Activated naive CD4-positive, alpha-beta T cell treated with anti-CD3 and anti-CD28 coated beads, Interleukin-2, amount 10 ng/mL, durations not matched to agents 7 days and 5 days (primary cell): ENCODE measurements around the gene TECTB.

Experiments
- CTCF ChIA-PET: fragments of 350-600 bp; sonication (Branson Sonifier 250); formaldehyde crosslinking; loops from one replicate; lab custom pipeline; 2021; ENCODE audit warnings: antibody characterized with exemption; lab: Charles Lee
- DNase-seq: peaks from one replicate; pipeline ENCODE4 v3.0.0-alpha.2; 2020
- H3K27ac Mint-ChIP-seq: one replicate; pipeline ENCODE4 v1.8.0; 2021; ENCODE audit warnings: mild to moderate bottlenecking, moderate library complexity, mixed read lengths
- H3K27me3 Mint-ChIP-seq: one replicate; pipeline ENCODE4 v1.8.0; 2021; ENCODE audit warnings: mild to moderate bottlenecking, mixed read lengths
- H3K36me3 Mint-ChIP-seq: one replicate; pipeline ENCODE4 v1.8.0; 2021; ENCODE audit warnings: mixed read lengths
- H3K4me1 Mint-ChIP-seq: one replicate; pipeline ENCODE4 v1.8.0; 2021; ENCODE audit warnings: mixed read lengths
- H3K4me3 Mint-ChIP-seq: one replicate; pipeline ENCODE4 v1.8.0; 2021; ENCODE audit warnings: mild to moderate bottlenecking, moderate library complexity, mixed read lengths
- H3K9me3 Mint-ChIP-seq: one replicate; pipeline ENCODE4 v1.8.0; 2021; ENCODE audit warnings: mixed read lengths

Gene TECTB

DNA sequence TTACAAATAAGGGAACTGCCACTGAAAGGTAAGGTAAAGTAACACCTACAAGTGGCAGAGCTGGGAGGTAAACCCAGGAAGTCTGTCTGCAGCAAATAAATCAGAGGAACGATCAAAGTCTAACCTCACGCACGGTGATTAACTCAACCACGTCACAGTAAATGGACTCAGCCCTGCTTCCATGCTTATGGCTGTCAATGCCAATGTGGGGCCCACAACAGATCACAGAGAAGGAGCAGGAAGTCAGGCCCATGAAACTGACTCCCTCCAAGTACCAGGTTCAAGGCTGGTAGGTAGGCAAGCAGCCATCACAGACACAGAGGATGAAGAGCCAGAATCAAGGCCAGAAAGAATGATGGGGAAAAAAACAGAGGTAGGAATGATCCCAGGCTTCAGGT lies 52.7 kb downstream of the TECTB start:
- DNase-seq = no peak
- Mint-ChIP-seq H3K27ac (no peak overlapping the region), H3K9me3 (no peaks in the 10 kb centered on the region), H3K36me3 (no peaks in the 10 kb centered on the region), H3K27me3 (peaks cover 8% of the 10 kb centered on the region), H3K4me3 (no peak overlapping the region), H3K4me1 (no peaks in the 10 kb centered on the region)
- CTCF ChIA-PET = no interaction called here

DNA sequence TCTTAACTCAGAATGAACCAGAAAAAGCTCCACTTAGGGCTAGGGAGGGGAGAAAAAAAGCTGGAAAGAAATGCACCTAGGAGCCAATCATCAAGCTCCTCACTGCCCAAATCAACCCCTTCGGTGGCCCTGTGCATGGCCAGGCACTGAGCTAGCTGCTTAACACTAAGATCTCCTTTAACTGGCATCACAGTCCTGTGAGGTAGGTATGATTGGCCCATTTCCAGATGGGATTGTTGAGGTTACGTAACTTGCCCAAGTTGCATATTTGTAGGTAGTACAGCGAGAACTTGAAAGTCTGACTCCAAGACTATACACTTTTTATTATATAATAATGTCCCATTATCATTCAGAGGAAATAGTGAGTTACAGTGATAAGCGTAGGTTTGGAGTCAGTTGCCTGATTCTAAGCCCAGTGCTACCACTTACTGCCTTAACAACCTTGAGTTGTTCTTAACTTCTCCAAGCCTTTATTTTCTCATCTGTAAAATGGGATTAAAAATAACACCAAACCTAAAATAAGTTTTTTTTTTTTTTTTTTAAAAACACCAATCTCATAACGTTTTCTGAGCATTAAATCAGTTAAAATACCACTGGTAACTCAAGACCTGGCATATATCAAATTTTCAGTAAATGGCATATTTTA lies 53.5 kb downstream of the TECTB start:
- no peaks in the 10 kb centered on the region for H3K4me1 Mint-ChIP-seq
- CTCF ChIA-PET = no interaction called here
- peaks cover 8% of the 10 kb centered on the region for H3K27me3 Mint-ChIP-seq
- no peaks in the 10 kb centered on the region for H3K36me3 Mint-ChIP-seq
- H3K4me3 Mint-ChIP-seq = no peak overlapping the region
- no peaks in the 10 kb centered on the region for H3K9me3 Mint-ChIP-seq
- H3K27ac Mint-ChIP-seq = no peak overlapping the region
- no peak for DNase-seq

DNA sequence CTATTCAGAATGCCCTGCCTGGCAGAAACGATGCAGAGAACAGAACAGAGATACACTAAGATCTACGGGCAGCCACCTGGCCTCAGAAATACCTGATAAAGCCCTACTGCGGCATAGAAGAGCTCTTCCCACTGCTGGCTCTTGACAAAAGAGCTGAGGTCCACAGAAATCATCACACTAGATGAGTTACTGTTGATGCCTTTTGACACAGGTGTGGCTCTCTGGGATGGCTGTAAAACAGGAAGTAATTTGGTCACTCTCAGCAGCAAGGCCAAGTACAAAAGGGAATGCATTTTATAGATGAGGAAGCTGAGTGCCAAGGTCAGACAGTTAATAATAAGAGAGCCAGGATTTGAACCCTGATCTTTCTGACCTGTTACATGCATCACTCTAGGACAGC lies 55.8 kb downstream of the TECTB start:
- Mint-ChIP-seq H3K4me3 (no peak overlapping the region), H3K27ac (no peak overlapping the region), H3K4me1 (no peaks in the 10 kb centered on the region), H3K9me3 (no peaks in the 10 kb centered on the region), H3K36me3 (no peaks in the 10 kb centered on the region), H3K27me3 (peaks cover 5% of the 10 kb centered on the region)
- DNase-seq = no peak
- CTCF ChIA-PET = no interaction called here

DNA sequence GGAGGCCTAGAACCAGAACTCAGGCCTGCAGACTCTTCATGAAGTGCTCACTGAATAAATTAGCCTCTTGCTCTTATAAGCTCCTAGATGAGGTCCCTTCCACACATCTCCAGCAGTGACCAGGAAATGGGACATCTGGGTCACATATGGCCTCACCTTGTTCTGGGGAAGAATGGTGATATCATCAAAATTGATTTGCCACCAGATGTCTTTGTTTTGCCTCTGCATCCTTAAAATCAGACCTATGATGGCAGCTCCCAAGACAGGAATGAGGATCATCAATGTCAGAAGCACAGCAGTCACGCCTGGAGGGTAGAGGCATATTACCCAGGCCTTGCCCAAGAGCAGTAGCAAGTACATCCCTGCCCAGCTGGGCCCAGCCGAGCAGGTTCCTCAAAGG lies 57.4 kb downstream of the TECTB start:
- no peaks in the 10 kb centered on the region for H3K9me3 Mint-ChIP-seq
- CTCF ChIA-PET = interaction anchor here (0.5 kb wide), 1 partner anchor 165 kb away, joined by 3 read pairs; no protein-coding TSS in a partner anchor
- no peak for DNase-seq
- H3K36me3 Mint-ChIP-seq = no peaks in the 10 kb centered on the region
- H3K4me1 Mint-ChIP-seq = no peaks in the 10 kb centered on the region
- H3K27me3 Mint-ChIP-seq = peaks cover 5% of the 10 kb centered on the region
- H3K4me3 Mint-ChIP-seq = no peak overlapping the region
- no peak overlapping the region for H3K27ac Mint-ChIP-seq

DNA sequence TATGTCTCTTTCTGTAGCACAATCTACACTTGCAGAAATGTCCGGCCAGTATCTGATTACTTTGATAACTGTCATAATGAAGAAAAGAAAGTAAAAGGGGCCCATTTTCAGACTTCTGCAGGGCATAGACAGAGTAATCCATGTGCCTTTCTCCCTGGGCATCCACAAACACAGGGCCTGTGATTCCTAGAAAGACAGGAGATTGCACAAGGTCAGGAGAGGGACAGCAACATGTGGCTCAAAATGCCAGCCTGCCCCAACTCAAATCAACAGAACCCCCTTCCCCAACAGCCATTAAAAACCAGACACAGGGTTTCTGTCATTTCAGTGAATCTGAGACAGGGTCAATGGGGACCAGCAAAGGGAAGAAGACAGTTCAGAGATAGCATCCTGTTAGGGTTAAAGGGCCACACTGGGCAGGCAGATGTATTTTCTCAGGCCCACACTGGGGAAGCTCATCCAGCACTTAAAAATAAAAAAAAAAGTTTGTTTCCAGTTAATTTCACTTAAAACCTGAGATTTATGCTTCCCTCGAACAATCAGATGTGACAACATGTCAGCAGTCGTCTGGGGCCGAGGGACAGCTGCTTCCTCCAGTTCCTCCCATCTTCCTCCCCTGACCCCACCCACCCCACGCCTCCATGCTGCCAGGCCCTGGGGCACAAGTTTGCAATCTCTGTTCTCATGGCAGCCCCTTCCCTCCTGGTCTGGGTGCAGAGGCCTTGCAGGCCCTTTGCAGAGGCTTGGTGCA lies 60.0 kb downstream of the TECTB start:
- DNase-seq = no peak
- Mint-ChIP-seq H3K4me1 (no peaks in the 10 kb centered on the region), H3K4me3 (no peak overlapping the region), H3K27ac (no peak overlapping the region), H3K9me3 (no peaks in the 10 kb centered on the region), H3K27me3 (no peaks in the 10 kb centered on the region), H3K36me3 (no peaks in the 10 kb centered on the region)
- CTCF ChIA-PET = no interaction called here

DNA sequence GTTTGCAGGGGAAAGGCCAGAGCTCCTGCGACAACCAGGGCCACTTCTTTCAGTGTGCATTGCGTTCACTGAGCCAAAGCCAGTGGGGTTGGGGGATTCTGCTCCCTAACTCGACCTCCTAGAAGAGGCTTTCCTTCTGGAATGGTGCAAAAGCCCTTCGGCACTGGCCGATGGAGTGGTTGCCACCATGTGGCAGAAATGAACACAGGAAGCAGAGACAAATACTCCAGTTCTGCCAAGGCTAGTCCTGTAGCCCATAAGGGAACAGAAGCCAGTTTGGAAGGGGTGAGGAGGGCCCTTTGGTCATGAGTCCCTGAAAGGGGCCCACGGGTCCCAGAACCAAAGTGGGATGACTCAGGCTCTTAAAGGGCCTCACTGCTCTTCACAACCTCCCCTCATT lies 61.1 kb downstream of the TECTB start:
- H3K4me1 Mint-ChIP-seq = no peaks in the 10 kb centered on the region
- no peak for DNase-seq
- CTCF ChIA-PET = no interaction called here
- H3K36me3 Mint-ChIP-seq = no peaks in the 10 kb centered on the region
- no peaks in the 10 kb centered on the region for H3K9me3 Mint-ChIP-seq
- H3K27me3 Mint-ChIP-seq = no peaks in the 10 kb centered on the region
- no peak overlapping the region for H3K4me3 Mint-ChIP-seq
- H3K27ac Mint-ChIP-seq = no peak overlapping the region

DNA sequence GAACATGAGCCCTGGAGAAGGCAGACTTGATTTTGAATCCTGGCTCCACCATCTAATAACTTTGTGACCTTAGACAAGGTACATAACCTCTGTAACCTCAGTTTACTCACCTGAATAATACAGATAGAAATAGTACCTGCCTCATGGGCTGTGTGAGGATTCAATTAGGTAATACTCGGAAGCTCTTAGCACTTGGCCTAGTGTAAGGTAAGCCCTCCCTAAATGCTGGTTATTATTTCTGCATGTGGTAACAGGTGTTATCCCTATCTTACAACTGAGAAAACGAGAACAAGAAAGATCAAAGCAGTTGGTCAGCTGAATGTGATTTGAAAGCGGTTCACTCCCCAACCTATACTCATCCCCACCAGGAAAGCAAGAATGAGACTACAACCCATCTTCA lies 62.0 kb downstream of the TECTB start:
- H3K27me3 Mint-ChIP-seq = no peaks in the 10 kb centered on the region
- no peak overlapping the region for H3K27ac Mint-ChIP-seq
- H3K4me3 Mint-ChIP-seq = no peak overlapping the region
- no peaks in the 10 kb centered on the region for H3K9me3 Mint-ChIP-seq
- no peaks in the 10 kb centered on the region for H3K36me3 Mint-ChIP-seq
- CTCF ChIA-PET = no interaction called here
- no peak for DNase-seq
- H3K4me1 Mint-ChIP-seq = no peaks in the 10 kb centered on the region

DNA sequence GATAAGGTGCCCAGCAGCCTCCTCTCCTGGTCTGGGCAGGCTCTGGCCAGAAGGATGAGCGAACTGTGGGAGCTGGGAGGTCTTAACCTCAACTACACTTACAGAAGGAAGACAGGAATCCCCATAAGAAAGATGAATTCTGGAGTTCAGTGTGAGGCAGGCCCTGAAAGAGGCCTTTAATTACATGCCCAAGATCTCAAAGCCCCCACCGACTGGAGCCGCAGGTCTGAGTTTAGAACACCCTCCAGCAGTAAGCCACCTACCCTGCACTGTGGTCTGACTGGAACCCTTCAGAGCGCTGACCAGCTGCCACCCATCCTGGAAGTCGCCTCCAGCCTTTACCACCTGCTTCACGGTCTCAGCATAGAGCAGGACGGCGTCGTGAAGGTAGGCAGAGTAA lies 62.5 kb downstream of the TECTB start:
- Mint-ChIP-seq H3K27me3 (no peaks in the 10 kb centered on the region), H3K36me3 (no peaks in the 10 kb centered on the region), H3K4me1 (no peaks in the 10 kb centered on the region), H3K9me3 (no peaks in the 10 kb centered on the region), H3K27ac (no peak overlapping the region), H3K4me3 (no peak overlapping the region)
- CTCF ChIA-PET = no interaction called here
- no peak for DNase-seq

DNA sequence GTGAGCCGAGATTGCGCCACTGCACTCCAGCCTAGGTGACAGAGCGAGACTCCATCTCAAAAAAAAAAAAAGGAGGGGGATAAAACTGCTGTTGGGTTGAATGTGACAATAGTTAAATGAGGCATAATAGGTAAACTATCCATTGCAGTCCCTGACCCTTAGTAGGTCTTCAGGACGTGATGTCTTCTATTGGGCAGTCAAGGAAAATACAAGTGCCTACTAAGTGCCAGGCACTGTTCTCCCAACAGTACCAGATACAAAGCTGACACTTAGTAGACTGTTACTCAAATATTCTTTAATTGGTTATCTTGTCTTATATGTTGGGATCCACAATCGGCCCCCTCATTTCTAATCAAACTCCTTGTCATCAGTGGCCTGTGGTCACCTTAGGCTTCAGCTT lies 63.6 kb downstream of the TECTB start:
- Mint-ChIP-seq H3K4me1 (no peaks in the 10 kb centered on the region), H3K4me3 (no peak overlapping the region), H3K9me3 (no peaks in the 10 kb centered on the region), H3K27ac (no peak overlapping the region), H3K36me3 (no peaks in the 10 kb centered on the region), H3K27me3 (no peaks in the 10 kb centered on the region)
- no peak for DNase-seq
- CTCF ChIA-PET = no interaction called here

DNA sequence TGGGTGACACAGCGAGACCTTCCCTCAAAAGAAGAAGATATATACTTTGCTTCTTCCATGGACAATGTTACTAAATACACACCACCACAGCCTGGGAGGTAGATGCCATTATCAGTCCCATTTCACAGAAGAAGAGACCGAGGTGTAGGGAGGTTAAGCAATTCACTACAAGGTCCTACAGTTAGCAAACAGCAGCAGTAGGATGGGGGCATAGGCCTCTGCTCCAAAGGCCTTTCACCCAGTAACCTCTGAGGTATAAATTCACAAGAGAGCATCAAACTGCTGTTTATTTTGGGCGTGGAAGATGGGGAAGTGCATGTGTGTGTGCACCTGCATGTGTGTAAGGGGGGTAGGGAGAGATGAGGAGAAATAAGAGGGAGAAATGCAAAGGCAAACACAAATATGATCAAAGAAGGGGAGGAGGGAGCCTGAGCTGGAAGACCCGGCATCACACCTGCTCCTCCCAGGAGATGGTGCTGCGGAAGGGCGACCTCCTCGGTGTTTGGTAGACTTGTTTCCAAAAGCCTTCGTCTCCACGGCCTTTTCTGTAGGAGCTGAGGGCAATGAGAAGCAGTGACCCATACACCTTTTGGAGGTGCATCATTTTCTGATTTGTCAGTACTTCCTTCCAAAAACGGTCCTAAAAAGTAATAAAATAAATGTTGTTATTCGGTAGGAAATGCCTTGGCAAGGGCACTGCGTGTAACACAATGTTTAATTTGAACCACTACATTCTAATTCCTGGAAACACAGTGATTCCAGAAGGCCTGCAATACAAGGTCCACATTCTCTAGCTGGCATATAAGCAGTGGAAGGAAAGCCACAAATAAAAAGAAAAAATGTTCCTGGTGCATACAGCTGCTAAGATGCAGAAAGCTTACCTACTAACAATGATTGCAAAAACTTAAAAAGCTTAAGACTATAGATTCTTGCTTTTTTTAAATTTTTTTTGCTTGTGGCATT lies 64.8 kb downstream of the TECTB start:
- DNase-seq = no peak
- no peaks in the 10 kb centered on the region for H3K36me3 Mint-ChIP-seq
- H3K9me3 Mint-ChIP-seq = no peaks in the 10 kb centered on the region
- CTCF ChIA-PET = interaction anchor here (1.5 kb wide), 1 partner anchor 40 kb away, joined by 5 read pairs; no protein-coding TSS in a partner anchor
- no peaks in the 10 kb centered on the region for H3K4me1 Mint-ChIP-seq
- H3K4me3 Mint-ChIP-seq = no peak overlapping the region
- H3K27ac Mint-ChIP-seq = no peak overlapping the region
- H3K27me3 Mint-ChIP-seq = no peaks in the 10 kb centered on the region

DNA sequence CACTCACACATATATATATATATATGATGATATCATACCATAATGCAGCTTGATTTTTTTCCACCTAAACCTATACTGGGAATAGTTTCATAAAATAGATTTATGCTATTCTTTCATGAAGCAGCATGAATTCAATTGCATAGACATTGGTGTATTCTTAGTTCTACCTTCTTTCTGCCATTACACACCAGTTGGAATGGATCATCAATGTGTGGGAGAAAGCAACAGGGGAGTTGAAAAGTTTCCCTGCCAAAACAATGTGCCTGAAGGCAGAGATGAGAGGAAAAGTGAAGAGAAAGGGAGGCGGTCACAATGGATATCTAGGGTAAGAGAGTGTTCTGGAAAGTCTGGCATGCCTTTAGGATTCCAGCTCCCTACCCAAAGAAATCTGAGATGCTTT lies 65.6 kb downstream of the TECTB start:
- Mint-ChIP-seq H3K27me3 (no peaks in the 10 kb centered on the region), H3K27ac (no peak overlapping the region), H3K9me3 (no peaks in the 10 kb centered on the region), H3K4me1 (no peaks in the 10 kb centered on the region), H3K4me3 (no peak overlapping the region), H3K36me3 (no peaks in the 10 kb centered on the region)
- CTCF ChIA-PET = interaction anchor here (1.5 kb wide), 1 partner anchor 41 kb away, joined by 5 read pairs; no protein-coding TSS in a partner anchor
- DNase-seq = no peak

DNA sequence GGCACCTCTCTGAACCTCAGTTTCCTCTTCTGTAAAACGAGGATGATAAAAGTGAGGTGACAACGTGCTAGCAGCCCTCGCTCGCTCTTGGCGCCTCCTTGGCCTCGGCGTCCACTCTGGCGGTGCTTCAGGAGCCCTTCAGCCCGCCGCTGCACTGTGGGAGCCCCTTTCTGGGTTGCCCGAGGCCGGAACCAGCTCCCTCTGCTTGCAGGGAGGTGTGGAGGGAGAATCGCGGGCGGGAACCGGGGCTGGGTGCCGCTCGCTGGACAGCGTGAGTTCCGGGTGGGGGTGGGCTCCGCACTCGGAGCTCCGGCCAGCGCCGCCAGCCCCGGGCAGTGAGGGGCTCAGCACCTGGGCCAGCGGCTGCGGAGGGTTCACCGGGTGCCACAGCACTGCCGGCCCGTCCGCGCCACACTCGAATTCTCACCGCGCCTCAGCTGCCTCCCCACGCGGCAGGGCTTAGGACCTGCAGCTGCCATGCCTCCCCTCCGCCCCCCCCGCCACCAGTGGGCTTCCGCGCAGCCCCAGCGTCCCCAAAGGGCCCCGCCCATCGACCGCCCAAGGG lies 66.4 kb downstream of the TECTB start:
- H3K36me3 Mint-ChIP-seq = no peaks in the 10 kb centered on the region
- no peaks in the 10 kb centered on the region for H3K27me3 Mint-ChIP-seq
- DNase-seq = no peak
- H3K4me3 Mint-ChIP-seq = no peak overlapping the region
- CTCF ChIA-PET = interaction anchor here (1.5 kb wide), 1 partner anchor 42 kb away, joined by 5 read pairs; no protein-coding TSS in a partner anchor
- H3K9me3 Mint-ChIP-seq = no peaks in the 10 kb centered on the region
- no peak overlapping the region for H3K27ac Mint-ChIP-seq
- H3K4me1 Mint-ChIP-seq = no peaks in the 10 kb centered on the region

DNA sequence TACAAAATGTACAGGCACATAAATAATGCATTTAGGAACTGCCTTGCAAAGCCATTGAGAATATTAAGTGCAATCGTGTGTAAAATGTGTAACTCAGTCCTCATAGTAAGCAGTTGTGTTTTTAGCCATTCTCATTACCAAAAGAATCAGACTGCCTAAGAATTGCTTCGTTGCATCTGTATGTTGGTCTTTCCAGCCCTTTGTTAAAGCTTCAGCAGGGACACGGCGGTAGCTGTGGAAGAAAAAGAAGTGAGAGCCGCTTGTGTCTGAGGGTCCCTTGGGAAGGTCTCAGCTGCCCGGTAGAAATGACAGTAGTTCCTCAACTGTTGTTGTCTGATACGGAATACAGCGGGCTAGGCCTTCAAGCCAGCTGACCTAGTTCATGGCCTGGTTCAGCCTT lies 67.9 kb downstream of the TECTB start:
- DNase-seq = no peak
- CTCF ChIA-PET = interaction anchor here (1.5 kb wide), 1 partner anchor 14 kb away, joined by 3 read pairs; no protein-coding TSS in a partner anchor
- no peaks in the 10 kb centered on the region for H3K4me1 Mint-ChIP-seq

DNA sequence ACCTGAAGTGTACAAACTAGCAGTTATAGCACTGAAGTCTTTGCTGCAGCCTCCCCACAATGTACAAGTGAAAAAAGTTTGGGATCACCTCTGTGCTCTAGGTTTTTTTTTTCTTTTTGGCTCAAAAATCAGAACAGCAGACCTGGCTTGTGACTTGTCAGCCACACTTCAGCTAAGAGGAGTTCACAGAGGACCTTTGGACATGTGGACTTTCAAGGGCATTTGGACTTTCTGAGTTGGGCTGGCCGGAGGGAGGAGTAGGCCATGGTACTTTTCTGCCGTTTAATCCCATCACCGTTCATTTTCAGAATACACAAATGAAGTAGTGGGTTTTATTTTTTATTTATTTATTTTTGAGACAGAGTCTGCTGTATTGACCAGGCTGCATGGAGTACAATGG lies 68.8 kb downstream of the TECTB start:
- no peak overlapping the region for H3K27ac Mint-ChIP-seq
- no peaks in the 10 kb centered on the region for H3K4me1 Mint-ChIP-seq
- CTCF ChIA-PET = interaction anchor here (1.5 kb wide), 1 partner anchor 13 kb away, joined by 3 read pairs; no protein-coding TSS in a partner anchor
- H3K27me3 Mint-ChIP-seq = no peaks in the 10 kb centered on the region
- no peaks in the 10 kb centered on the region for H3K9me3 Mint-ChIP-seq
- no peaks in the 10 kb centered on the region for H3K36me3 Mint-ChIP-seq
- DNase-seq = no peak
- no peak overlapping the region for H3K4me3 Mint-ChIP-seq

More for the DNA sequence above, 67.9 kb downstream of the TECTB start:
- Mint-ChIP-seq H3K4me3 (no peak overlapping the region), H3K9me3 (no peaks in the 10 kb centered on the region), H3K27me3 (no peaks in the 10 kb centered on the region), H3K27ac (no peak overlapping the region), H3K36me3 (no peaks in the 10 kb centered on the region)
